A673 (cell line): ENCODE data around the gene ZNF610. TPM values are rescaled to one million over a fixed set of nuclear protein-coding genes. Genes with fewer than 3 reads are reported as not detected.
"Not testable (repeated sequence)": the region's sequence is repeated elsewhere in the genome, so short reads cannot be mapped to it uniquely, and the experiment has no call there.

Experiments used
- Bru-seq: library from RNA; stranded (reverse); fragments of 400-500 nt; gene quantifications from one replicate; lab custom pipeline; 2021; lab: Mats Ljungman, UMichigan
- BruChase-seq, 2 experiments: library from RNA; stranded (reverse); fragments of 400-500 nt; gene quantifications; one replicate each; lab custom pipeline; 2021; lab: Mats Ljungman, UMichigan
- BruUV-seq: library from RNA; stranded (reverse); fragments of 400-500 nt; replicated peaks from 2 replicates; lab custom pipeline; 2021; lab: Mats Ljungman, UMichigan
- CTCF ChIA-PET: fragments of 300-600 bp; sonication (Branson Sonifier 250); formaldehyde crosslinking; loops from one replicate; lab custom pipeline; 2022; ENCODE audit warnings: antibody characterized with exemption; lab: Charles Lee
- POLR2A ChIA-PET: fragments of 300-600 bp; sonication (Branson Sonifier 250); formaldehyde crosslinking; loops from one replicate; lab custom pipeline; 2022; ENCODE audit warnings: antibody characterized with exemption; ENCODE audit not compliant: low non-redundant PET; lab: Charles Lee
- DNase-seq: peaks from one replicate; pipeline ENCODE4 v3.0.0-alpha.2; 2015; ENCODE audit warnings: low spot score
- H3K27ac ChIP-seq: fragments of 200-600 bp; sonication (generic); 2 replicates; pipeline ENCODE4 v1.5.1; 2016; ENCODE audit warnings: mixed run types, low read depth, mild to moderate bottlenecking, mixed read lengths, antibody characterized with exemption, low read length; ENCODE audit not compliant: poor library complexity, severe bottlenecking
- H3K27me3 ChIP-seq: fragments of 200-600 bp; sonication (generic); replicated peaks from 2 replicates; pipeline ENCODE4 v1.6.1; 2017; ENCODE audit warnings: mixed run types, low read depth, mild to moderate bottlenecking, mixed read lengths, antibody characterized with exemption, low read length; ENCODE audit not compliant: insufficient read depth, poor library complexity
- H3K36me3 ChIP-seq: fragments of 200-600 bp; sonication (generic); 2 replicates; pipeline ENCODE4 v1.6.1; 2016; ENCODE audit warnings: mixed run types, mild to moderate bottlenecking, mixed read lengths, antibody characterized with exemption, low read length; ENCODE audit not compliant: insufficient read depth, poor library complexity, severe bottlenecking
- H3K4me1 ChIP-seq: fragments of 200-600 bp; sonication (generic); 2 replicates; pipeline ENCODE4 v1.6.1; 2017; ENCODE audit warnings: mixed run types, mild to moderate bottlenecking, mixed read lengths, antibody characterized with exemption, low read length; ENCODE audit not compliant: insufficient read depth, poor library complexity, severe bottlenecking
- H3K4me3 ChIP-seq: fragments of 200-600 bp; sonication (generic); 2 replicates; pipeline ENCODE4 v1.5.1; 2016; ENCODE audit warnings: low read depth, mixed run types, mild to moderate bottlenecking, mixed read lengths, low read length; ENCODE audit not compliant: poor library complexity, severe bottlenecking
- H3K9me3 ChIP-seq: fragments of 200-600 bp; sonication (generic); 2 replicates; pipeline ENCODE4 v1.6.1; 2016; ENCODE audit warnings: mixed run types, low read depth, mild to moderate bottlenecking, mixed read lengths, antibody characterized with exemption, low read length; ENCODE audit not compliant: poor library complexity, severe bottlenecking
- CTCF ChIP-seq: fragments of 300-800, 200-600 bp; sonication (generic); conservative IDR thresholded peaks from 2 replicates; pipeline ENCODE4 v1.5.1; 2017; ENCODE audit warnings: low read depth, mild to moderate bottlenecking, antibody characterized with exemption, low read length, moderate library complexity, mixed read lengths
- EZH2 ChIP-seq: fragments of 200-600 bp; sonication (generic); IDR thresholded peaks from 2 replicates; pipeline ENCODE4 v1.6.1; 2017; ENCODE audit warnings: borderline replicate concordance, low read depth, mild to moderate bottlenecking, mixed read lengths, antibody characterized with exemption, low read length; ENCODE audit not compliant: poor library complexity, severe bottlenecking
- intact Hi-C: fragments of 100-400 bp; cut with micrococcal nuclease; formaldehyde crosslinking; loops from one replicate; pipeline ENCODE4 v1.10.0; 2022; ENCODE audit not compliant: unreplicated experiment
- long read RNA-seq: library from polyadenylated mRNA; stranded (forward); transcript quantifications from one replicate; pipeline ENCODE4 v2.0.0, GENCODE V29; 2022
- total RNA-seq: library from RNA; stranded (reverse); gene quantifications from 2 replicates; pipeline ENCODE4 v1.2.3, GENCODE V29; 2021

Gene ZNF610
- total RNA-seq (2.3 and 3.4 TPM in 2 replicates), Bru-seq, nascent RNA (percentile 42 among the genes with signal in this experiment), BruChase-seq, experiment 1, labeled RNA remaining after a 2-hour chase (percentile 34 among the genes with signal in this experiment), BruChase-seq, experiment 2, labeled RNA remaining after a 6-hour chase (percentile 32 among the genes with signal in this experiment)
- long read RNA-seq, partial matches to known transcripts = 0 of 5 reads
- long read RNA-seq, other reads (novel, unspliced or antisense) = 2 of 5 reads

GRCh38 chr19:52336117-52336790 is at the start of gene ZNF610:
Gene ZNF610 (plus strand): TSS chr19:52336243. CDS start chr19:52349173, 12,930 bp downstream.
- ChIA-PET CTCF (no interaction called here), POLR2A (interaction anchor here (0.6 kb wide), 1 partner anchor 67 kb away, joined by 3 read pairs; the partner anchor contains the start of gene ZNF766)
- Histone ChIP-seq H3K36me3 (no peaks in the 10 kb centered on the region), H3K9me3 (peaks cover 21% of the 10 kb centered on the region), H3K4me3 (peak within 1 kb of the TSS; percentile 82), H3K27me3 (no peaks in the 10 kb centered on the region), H3K27ac (peak within 1 kb of the TSS; percentile 90), H3K4me1 (no peaks in the 10 kb centered on the region)
- intact Hi-C loops = no loop called here
- TF ChIP-seq CTCF (no peak), EZH2 (no peak)
- DNase-seq = peak; percentile 87
- BruUV-seq = TSS peak; percentile 71

DNA sequence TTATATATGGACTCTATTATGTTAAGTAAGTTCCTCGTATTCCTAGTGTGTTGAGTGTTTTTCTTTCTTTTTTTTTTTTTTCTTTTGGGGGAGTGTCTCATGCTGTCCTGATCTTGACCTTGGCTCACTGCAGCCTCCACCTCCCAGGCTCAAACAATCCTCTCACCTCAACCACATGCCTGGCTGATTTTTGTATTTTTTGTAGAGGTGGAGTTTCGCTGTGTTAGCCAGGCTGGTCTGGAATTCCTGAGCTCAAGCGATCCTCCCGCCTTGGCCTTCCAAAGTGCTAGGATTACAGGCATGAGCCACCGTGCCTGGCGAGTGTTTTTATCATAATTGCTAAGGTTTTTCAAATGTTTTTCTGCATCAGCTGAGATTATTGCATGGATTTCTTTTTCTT is 49.8 kb upstream of the ZNF610 start:
- Histone ChIP-seq H3K9me3 (peaks cover 8% of the 10 kb centered on the region), H3K27ac (no peak overlapping the region), H3K27me3 (no peaks in the 10 kb centered on the region), H3K4me3 (no peak overlapping the region), H3K4me1 (no peaks in the 10 kb centered on the region), H3K36me3 (peaks cover 69% of the 10 kb centered on the region)
- ChIA-PET POLR2A (no interaction called here), CTCF (no interaction called here)
- DNase-seq = no peak
- TF ChIP-seq CTCF (no peak), EZH2 (no peak)
- intact Hi-C loops = no loop called here
- no TSS peak for BruUV-seq

GRCh38 chr19:52291781-52292180 is 44.3 kb upstream of the ZNF610 start:
- BruUV-seq = no TSS peak
- TF ChIP-seq CTCF = no peak
- Histone ChIP-seq H3K27me3 (no peaks in the 10 kb centered on the region), H3K4me1 (no peaks in the 10 kb centered on the region), H3K4me3 (no peak overlapping the region), H3K27ac (no peak overlapping the region), H3K9me3 (peaks cover 13% of the 10 kb centered on the region), H3K36me3 (peaks cover 35% of the 10 kb centered on the region)
- CTCF ChIA-PET = no interaction called here
- DNase-seq = no peak
- POLR2A ChIA-PET = no interaction called here
- intact Hi-C loops = no loop called here

- POLR2A ChIA-PET, intact Hi-C loops: not testable (repeated sequence)
Observed at GRCh38 chr19:52292946-52293345, 43.1 kb upstream of the ZNF610 start.

More at GRCh38 chr19:52292946-52293345, 43.1 kb upstream of the ZNF610 start:
- H3K27me3 ChIP-seq, H3K4me1 ChIP-seq, H3K4me3 ChIP-seq, BruUV-seq, H3K27ac ChIP-seq, CTCF ChIA-PET, DNase-seq: not testable (repeated sequence)
- Histone ChIP-seq H3K36me3 (peaks cover 30% of the 10 kb centered on the region), H3K9me3 (peaks cover 13% of the 10 kb centered on the region)
